ENCODE data around the gene CPLX1.

DNA sequence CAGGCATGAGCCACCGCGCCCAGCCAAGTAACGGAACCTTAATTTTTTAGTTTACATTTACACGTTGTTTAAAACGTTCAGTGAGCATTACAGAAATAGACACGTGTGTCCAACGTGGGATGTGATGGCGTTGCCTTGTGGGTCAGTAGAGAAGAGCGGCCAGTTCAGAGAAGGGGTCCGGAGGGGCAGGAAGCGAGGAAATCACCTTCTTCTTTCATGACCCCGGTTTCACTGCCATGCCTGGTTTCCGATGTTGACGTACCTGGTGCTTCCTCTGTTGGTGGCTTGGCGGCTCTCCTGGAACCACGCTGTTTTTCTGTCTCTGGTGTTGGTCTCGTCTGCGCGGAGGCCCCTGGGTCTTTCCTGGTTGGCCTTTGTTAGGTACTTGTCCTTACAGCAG, 77.5 kb downstream of the CPLX1 start:
- TF ChIP-seq POLR2A (IDR thresholded peaks at IDR 0.05) = no peak
- TF ChIP-seq, protein P1, sequence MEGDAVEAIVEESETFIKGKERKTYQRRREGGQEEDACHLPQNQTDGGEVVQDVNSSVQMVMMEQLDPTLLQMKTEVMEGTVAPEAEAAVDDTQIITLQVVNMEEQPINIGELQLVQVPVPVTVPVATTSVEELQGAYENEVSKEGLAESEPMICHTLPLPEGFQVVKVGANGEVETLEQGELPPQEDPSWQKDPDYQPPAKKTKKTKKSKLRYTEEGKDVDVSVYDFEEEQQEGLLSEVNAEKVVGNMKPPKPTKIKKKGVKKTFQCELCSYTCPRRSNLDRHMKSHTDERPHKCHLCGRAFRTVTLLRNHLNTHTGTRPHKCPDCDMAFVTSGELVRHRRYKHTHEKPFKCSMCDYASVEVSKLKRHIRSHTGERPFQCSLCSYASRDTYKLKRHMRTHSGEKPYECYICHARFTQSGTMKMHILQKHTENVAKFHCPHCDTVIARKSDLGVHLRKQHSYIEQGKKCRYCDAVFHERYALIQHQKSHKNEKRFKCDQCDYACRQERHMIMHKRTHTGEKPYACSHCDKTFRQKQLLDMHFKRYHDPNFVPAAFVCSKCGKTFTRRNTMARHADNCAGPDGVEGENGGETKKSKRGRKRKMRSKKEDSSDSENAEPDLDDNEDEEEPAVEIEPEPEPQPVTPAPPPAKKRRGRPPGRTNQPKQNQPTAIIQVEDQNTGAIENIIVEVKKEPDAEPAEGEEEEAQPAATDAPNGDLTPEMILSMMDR (IDR thresholded peaks at IDR 0.05) = no peak
- no peak for TF ChIP-seq POLR2AphosphoS5 (IDR thresholded peaks at IDR 0.05)
